HG02623 (cell line): ENCODE results near the gene TBPL2.
"Not testable (repeated sequence)": the region's sequence is repeated elsewhere in the genome, so short reads cannot be mapped to it uniquely, and the experiment has no call there.

ENCODE experiments used
- ATAC-seq: cut with Tn5 transposase; IDR thresholded peaks from one replicate; pipeline ENCODE4 v1.9.1; 2021; ENCODE audit warnings: moderate library complexity; ENCODE audit not compliant: unreplicated experiment

TBPL2 gene

GRCh38 chr14:55404173-55404854 lies 36.1 kb downstream of the TBPL2 start:
- ATAC-seq = no peak

- ATAC-seq = no peak
Observed at GRCh38 chr14:55401751-55402150, 38.7 kb downstream of the TBPL2 start.

GRCh38 chr14:55399852-55400251 lies 40.6 kb downstream of the TBPL2 start:
- ATAC-seq = no peak

GRCh38 chr14:55399183-55399582 lies 41.2 kb downstream of the TBPL2 start:
- no peak for ATAC-seq

- ATAC-seq = no peak
Observed at GRCh38 chr14:55398679-55399078, 41.7 kb downstream of the TBPL2 start.

GRCh38 chr14:55389330-55389729 lies 51.1 kb downstream of the TBPL2 start:
- no peak for ATAC-seq

- ATAC-seq = no peak
Observed at GRCh38 chr14:55388160-55388559, 52.3 kb downstream of the TBPL2 start.

- ATAC-seq = no peak
Observed at GRCh38 chr14:55387121-55387520, 53.3 kb downstream of the TBPL2 start.

- no peak for ATAC-seq
Observed at GRCh38 chr14:55386037-55386808, 54.2 kb downstream of the TBPL2 start.

GRCh38 chr14:55384536-55384935 lies 55.9 kb downstream of the TBPL2 start:
- no peak for ATAC-seq

- ATAC-seq = no peak
Observed at GRCh38 chr14:55383541-55384140, 56.8 kb downstream of the TBPL2 start.

GRCh38 chr14:55383056-55383466 lies 57.4 kb downstream of the TBPL2 start:
- ATAC-seq = not testable (repeated sequence)

- no peak for ATAC-seq
Observed at GRCh38 chr14:55382483-55382882, 57.9 kb downstream of the TBPL2 start.

GRCh38 chr14:55381561-55381960 lies 58.9 kb downstream of the TBPL2 start:
- no peak for ATAC-seq

GRCh38 chr14:55381040-55381439 lies 59.4 kb downstream of the TBPL2 start:
- no peak for ATAC-seq

- no peak for ATAC-seq
Observed at GRCh38 chr14:55377236-55377635, 63.2 kb downstream of the TBPL2 start.

GRCh38 chr14:55374771-55375170 lies 65.6 kb downstream of the TBPL2 start:
- ATAC-seq = no peak

GRCh38 chr14:55373784-55374705 lies 66.4 kb downstream of the TBPL2 start:
- no peak for ATAC-seq

- ATAC-seq = no peak
Observed at GRCh38 chr14:55372825-55373224, 67.6 kb downstream of the TBPL2 start.

- no peak for ATAC-seq
Observed at GRCh38 chr14:55372423-55372822, 68.0 kb downstream of the TBPL2 start.

- ATAC-seq = no peak
Observed at GRCh38 chr14:55370883-55371455, 69.4 kb downstream of the TBPL2 start.
